ENCODE measurements around the gene ASPN. TPM values are rescaled to one million over a fixed set of nuclear protein-coding genes. Genes with fewer than 3 reads are reported as not detected.

The ASPN gene
- total RNA-seq (2016; rRNA removed; fragmentation: Illumina TruSeq; extraction: Trizol) = not detected in 2 replicates
- not detected in 2 replicates for total RNA-seq (2016; cell fraction: cytosol; rRNA removed; fragmentation: Illumina TruSeq; extraction: Trizol; ENCODE audit: low read depth)
- total RNA-seq (2016; cell fraction: insoluble cytoplasmic fraction; rRNA removed; fragmentation: Illumina TruSeq; extraction: Trizol) = not detected in 2 replicates
- not detected in 2 replicates for total RNA-seq (2016; cell fraction: membrane; rRNA removed; fragmentation: Illumina TruSeq; extraction: Trizol)
- not detected in 2 replicates for total RNA-seq (2016; cell fraction: nucleus; rRNA removed; fragmentation: Illumina TruSeq; extraction: Trizol)
- polyA plus RNA-seq (2011; rRNA removed) = not detected in 2 replicates
- not detected in 2 replicates for polyA plus RNA-seq (2011; cell fraction: cytosol; rRNA removed)
- polyA plus RNA-seq (2011; cell fraction: nucleus; rRNA removed) = not detected in 2 replicates
- not detected in 2 replicates for polyA plus RNA-seq (2012)
- not detected in 2 replicates for polyA plus RNA-seq (2016; cell fraction: cytosol; fragmentation: Illumina TruSeq; extraction: Trizol; ENCODE audit: low read depth)
- polyA plus RNA-seq (2016; cell fraction: insoluble cytoplasmic fraction; fragmentation: Illumina TruSeq; extraction: Trizol; ENCODE audit: low read depth) = not detected in 2 replicates
- polyA plus RNA-seq (2016; cell fraction: membrane; fragmentation: Illumina TruSeq; extraction: Trizol; ENCODE audit: low read depth) = not detected in 2 replicates
- not detected in 2 replicates for polyA plus RNA-seq (2016; cell fraction: nucleus; fragmentation: Illumina TruSeq; extraction: Trizol; ENCODE audit: insufficient read depth, low read depth)
- polyA minus RNA-seq (2011; rRNA and poly(A)+ RNA removed; ENCODE audit: low replicate concordance) = not detected in 2 replicates
- not detected in 2 replicates for polyA minus RNA-seq (2011; cell fraction: cytosol; rRNA and poly(A)+ RNA removed)
- polyA minus RNA-seq (2011; cell fraction: nucleus; rRNA and poly(A)+ RNA removed) = not detected in 2 replicates
- Bru-seq, nascent RNA = not detected
- BruChase-seq, experiment 1, labeled RNA remaining after a 6-hour chase = not detected
- BruChase-seq, experiment 2, labeled RNA remaining after a 2-hour chase = not detected
- long read RNA-seq, experiment 1 = 0 reads
- long read RNA-seq, experiment 2 = 0 reads

- no peaks in the 10 kb centered on the region for H3K9me3 ChIP-seq (ENCODE audit: low read length)
- ATAC-seq = no peak
- ChIA-PET POLR2A (no interaction called here), CTCF (ENCODE audit: low intra/inter-chr PET ratio, low total read pairs) (no interaction called here)
- no peaks in the 10 kb centered on the region for H3K79me2 ChIP-seq (ENCODE audit: insufficient read depth, low read length)
- no peak within 1 kb of the TSS for H3K27ac ChIP-seq (ENCODE audit: extremely low read length, insufficient read depth, low read length)
- in situ Hi-C loops (cut with HindIII; ENCODE audit: extremely low pct_ligation_motif_present, low pct_unique_long_range_greater_than_20kb) (no loop called here), intact Hi-C loops (cut with micrococcal nuclease; ENCODE audit: unreplicated experiment) (no loop called here)
- no peak for FAIRE-seq
- no peaks in the 10 kb centered on the region for H4K20me1 ChIP-seq (ENCODE audit: insufficient read depth, low read length)
- no peak within 1 kb of the TSS for H3K4me2 ChIP-seq (ENCODE audit: low read depth, low read length)
- BruUV-seq (replicated peaks) = no TSS peak
- H3K27me3 ChIP-seq (ENCODE audit: control insufficient read depth in 1 of 2, insufficient read depth in 2 of 2, low read length in 2 of 2) = no peaks in the 10 kb centered on the region
- H3K36me3 ChIP-seq (replicated peaks in 1 of 2; ENCODE audit: control insufficient read depth in 1 of 2, insufficient read depth in 2 of 2, low read length in 2 of 2) = no peaks in the 10 kb centered on the region
- H3K9ac ChIP-seq (ENCODE audit: insufficient read depth, low read depth, low read length) = no peak within 1 kb of the TSS
- TF ChIP-seq ZNF441 (CRISPR knock-in tag; IDR thresholded peaks at IDR 0.05; ENCODE audit: borderline replicate concordance) = no peak
- TF ChIP-seq ZMYM3 (CRISPR knock-in tag; IDR thresholded peaks at IDR 0.05) = no peak
- no peak for TF ChIP-seq SETDB1 (CRISPR knock-in tag; IDR thresholded peaks at IDR 0.05; ENCODE audit: borderline replicate concordance)
- no peak for TF ChIP-seq MED1 (CRISPR knock-in tag; IDR thresholded peaks at IDR 0.05)
- TF ChIP-seq IRF9 (CRISPR knock-in tag; IDR thresholded peaks at IDR 0.05; ENCODE audit: borderline replicate concordance) = no peak
- no peak for TF ChIP-seq RXRA (CRISPR knock-in tag; IDR thresholded peaks at IDR 0.05)
- TF ChIP-seq ZNF33A (CRISPR knock-in tag; IDR thresholded peaks at IDR 0.05; ENCODE audit: borderline replicate concordance) = no peak
- no peak for TF ChIP-seq NKX3-1 (CRISPR knock-in tag; IDR thresholded peaks at IDR 0.05)
- no peak within 1 kb of the TSS for H3K4me3 ChIP-seq (replicated peaks in 1 of 3; ENCODE audit: insufficient read depth in 1 of 3, low read depth in 2 of 3, low read length in 3 of 3)
- peaks cover 13% of the 10 kb centered on the region for H3K4me1 ChIP-seq (ENCODE audit: insufficient read depth, low read length)
- WGBS (ENCODE audit: low lambda C conversion rate) = 97% methylated on average over 3 of the region's 3 CpGs
- DNase-seq (ENCODE audit: low spot score) = no peak
- H2AFZ ChIP-seq (ENCODE audit: low read length) = no peak within 1 kb of the TSS
Measured at GRCh38 chr9:92482329-92482728, at the start of gene ASPN. TSS of gene ASPN (minus strand) at chr9:92482506.

Data from HepG2 (cell line).